K562 (cell line): ENCODE data around the gene PDLIM5. TPM values are rescaled to one million over a fixed set of nuclear protein-coding genes. Genes with fewer than 3 reads are reported as not detected.

Experiments used
- ATAC-seq: fragments of 200-7000 bp; cut with Tn5 transposase; 3 replicates; pipeline ENCODE4 v1.9.1; 2020; ENCODE audit warnings: moderate library complexity
- BruUV-seq: library from RNA; stranded (reverse); fragments of 400-500 nt; replicated peaks from 2 replicates; lab custom pipeline; 2021; lab: Mats Ljungman, UMichigan
- CTCF ChIA-PET: fragments of 300-600 bp; formaldehyde crosslinking; extraction: SDS; loops from one replicate; lab custom pipeline; 2021; ENCODE audit warnings: low intra/inter-chr PET ratio; lab: Yijun Ruan, JAX
- POLR2A ChIA-PET: fragments of 300-600, 350-650 bp; sonication (Branson Sonifier 250); formaldehyde crosslinking; extraction: SDS; loops from one replicate; lab custom pipeline; 2021; ENCODE audit warnings: antibody characterized with exemption, inconsistent platforms; lab: Yijun Ruan, JAX
- DNase-seq, 4 experiments: peaks; one replicate each; pipeline versions ENCODE4 v3.0.0 to v3.0.0-alpha.2; 2011 to 2018; ENCODE audit warnings: low spot score in 3 of 4, mixed read lengths in 3 of 4; ENCODE audit errors: extremely low read depth in 1 of 4
- FAIRE-seq: peaks from 2 replicates; lab custom pipeline; 2011; peaks lifted over from hg19 to GRCh38; lab: Jason Lieb, UNC
- H2AFZ ChIP-seq: 2 replicates; pipeline ENCODE4 v1.6.0; 2011; ENCODE audit warnings: low read depth, low read length, control low read depth, inconsistent platforms
- H3K27ac ChIP-seq: fragments of 200-600 bp; 3 replicates; pipeline ENCODE4 v1.8.0; 2011; ENCODE audit warnings: low read depth, mild to moderate bottlenecking, control low read depth, inconsistent platforms, low read length, moderate library complexity, mixed read lengths; ENCODE audit errors: extremely low read depth
- H3K27me3 ChIP-seq, 2 experiments: fragments of 300-600 bp in 1 of 2; 2 replicates in 1 of 2; 3 replicates in 1 of 2; pipeline versions ENCODE4 v1.6.0 to v1.8.0; 2011; ENCODE audit warnings: inconsistent platforms in 2 of 2, low read length in 2 of 2, mild to moderate bottlenecking in 1 of 2, mixed read lengths in 1 of 2, moderate library complexity in 1 of 2; ENCODE audit not compliant: control insufficient read depth in 2 of 2, insufficient read depth in 2 of 2
- H3K36me3 ChIP-seq: fragments of 300-600 bp; 3 replicates; pipeline ENCODE4 v1.8.0; 2011; ENCODE audit warnings: mild to moderate bottlenecking, low read length, inconsistent platforms; ENCODE audit not compliant: control insufficient read depth, insufficient read depth
- H3K4me1 ChIP-seq, 2 experiments: fragments of 200-600 bp in 1 of 2; replicated peaks in 1 of 2; 2 replicates in 1 of 2; 3 replicates in 1 of 2; pipeline versions ENCODE4 v1.5.1 to v1.8.0; 2011; ENCODE audit warnings: inconsistent platforms in 2 of 2, low read length in 2 of 2, mild to moderate bottlenecking in 1 of 2, mixed read lengths in 1 of 2, moderate library complexity in 1 of 2; ENCODE audit not compliant: control insufficient read depth in 2 of 2, insufficient read depth in 2 of 2
- H3K4me2 ChIP-seq: 2 replicates; pipeline ENCODE4 v1.6.1; 2011; ENCODE audit warnings: low read length, control low read depth, inconsistent platforms, mixed read lengths; ENCODE audit not compliant: insufficient read depth
- H3K4me3 ChIP-seq: fragments of 200-600 bp; sonication (generic), shearing (Covaris generic); 2 replicates; pipeline ENCODE4 v1.5.1; 2016; ENCODE audit warnings: control low read depth, inconsistent platforms
- H3K79me2 ChIP-seq: fragments of 200-600 bp; 3 replicates; pipeline ENCODE4 v1.8.0; 2011; ENCODE audit warnings: low read length, inconsistent platforms; ENCODE audit not compliant: control insufficient read depth, insufficient read depth
- H3K9ac ChIP-seq, 2 experiments: 2 replicates each; pipeline versions ENCODE4 v1.6.0 to v1.6.1; 2011; ENCODE audit warnings: low read depth in 2 of 2, low read length in 2 of 2, control low read depth in 1 of 2, inconsistent platforms in 1 of 2, mild to moderate bottlenecking in 1 of 2, mixed read lengths in 1 of 2; ENCODE audit not compliant: insufficient read depth in 1 of 2
- H3K9me1 ChIP-seq: one replicate; pipeline ENCODE4 v1.6.0; 2011; ENCODE audit warnings: inconsistent platforms, mild to moderate bottlenecking, low read length, moderate library complexity; ENCODE audit not compliant: control insufficient read depth, insufficient read depth
- H3K9me3 ChIP-seq: replicated peaks from 2 replicates; pipeline ENCODE4 v1.5.1; 2011; ENCODE audit warnings: low read depth, low read length, inconsistent platforms; ENCODE audit not compliant: control insufficient read depth, insufficient read depth
- H4K20me1 ChIP-seq: replicated peaks from 2 replicates; pipeline ENCODE4 v1.6.1; 2011; ENCODE audit warnings: low read length, inconsistent platforms, mixed read lengths; ENCODE audit not compliant: control insufficient read depth, insufficient read depth
- ASH1L ChIP-seq: fragments of 450-650 bp; IDR thresholded peaks from 2 replicates; pipeline ENCODE4 v1.6.1; 2018; ENCODE audit warnings: borderline replicate concordance, mild to moderate bottlenecking, low read depth; ENCODE audit not compliant: partially characterized antibody
- GTF2F1 ChIP-seq: IDR thresholded peaks from 2 replicates; pipeline ENCODE4 v1.6.1; 2011; ENCODE audit warnings: low read depth, low read length, improper control_type of control experiment
- NFIC ChIP-seq: fragments of 450-650 bp; IDR thresholded peaks from 2 replicates; pipeline ENCODE4 v1.6.1; 2017; ENCODE audit warnings: mild to moderate bottlenecking, inconsistent platforms
- ZFP30 ChIP-seq: fragments of 250-450 bp; sonication (Bioruptor Pico); IDR thresholded peaks from 2 replicates; pipeline ENCODE4 v1.8.0; 2022; ENCODE audit warnings: moderate library complexity, mild to moderate bottlenecking, inconsistent platforms, borderline replicate concordance
- WGBS: fragments of 100-300 bp; shearing (Covaris generic); methylation state at CpG from one replicate; pipeline ENCODE4 v1.1.6; 2016; ENCODE audit warnings: low coverage, mixed read lengths; ENCODE audit not compliant: insufficient coverage; ENCODE audit errors: missing lambda C conversion rate; 5-methylcytosine and 5-hydroxymethylcytosine counted together
- in situ Hi-C: fragments of 300-500 bp; cut with MboI; formaldehyde crosslinking; loops from 4 replicates; pipeline ENCODE4 v1.15.0; 2018; ENCODE audit warnings: inconsistent platforms, mixed read lengths
- intact Hi-C: fragments of 100-400 bp; cut with micrococcal nuclease; formaldehyde crosslinking; loops from 2 replicates; pipeline ENCODE4 v1.14.2; 2022
- polyA plus RNA-seq, 8 experiments: library from polyadenylated mRNA; depleted of rRNA in 4 of 8; stranded (reverse) in 5 of 8; unstranded in 3 of 8; fragments of >200 nt; fragmentation: Nextera tagmentation in 2 of 8; fragmentation: Illumina TruSeq in 1 of 8; extraction: Ambion mirVana in 2 of 8; extraction: Trizol in 1 of 8; gene quantifications; 2 replicates each; pipeline versions ENCODE4 v1.2.1 to v1.2.3, GENCODE V29; 2011 to 2014; ENCODE audit warnings: inconsistent platforms in 1 of 8, missing spikeins in 1 of 8
- total RNA-seq, 7 experiments: library from RNA; depleted of rRNA in 6 of 7; stranded (reverse); fragments of >200 nt in 6 of 7; fragmentation: Illumina TruSeq in 2 of 7; extraction: Trizol in 2 of 7; gene quantifications; 2 replicates each; pipeline versions ENCODE4 v1.2.1 to v1.2.3, GENCODE V29; 2011 to 2021; ENCODE audit warnings: low replicate concordance in 1 of 7

PDLIM5 gene
- total and polyA plus RNA-seq, 9 of the 15 experiments (the other 6 are each of a cell fraction or from before 2014, with no cell fraction given), result 36.9 to 127 (median 62.5) TPM

DNA sequence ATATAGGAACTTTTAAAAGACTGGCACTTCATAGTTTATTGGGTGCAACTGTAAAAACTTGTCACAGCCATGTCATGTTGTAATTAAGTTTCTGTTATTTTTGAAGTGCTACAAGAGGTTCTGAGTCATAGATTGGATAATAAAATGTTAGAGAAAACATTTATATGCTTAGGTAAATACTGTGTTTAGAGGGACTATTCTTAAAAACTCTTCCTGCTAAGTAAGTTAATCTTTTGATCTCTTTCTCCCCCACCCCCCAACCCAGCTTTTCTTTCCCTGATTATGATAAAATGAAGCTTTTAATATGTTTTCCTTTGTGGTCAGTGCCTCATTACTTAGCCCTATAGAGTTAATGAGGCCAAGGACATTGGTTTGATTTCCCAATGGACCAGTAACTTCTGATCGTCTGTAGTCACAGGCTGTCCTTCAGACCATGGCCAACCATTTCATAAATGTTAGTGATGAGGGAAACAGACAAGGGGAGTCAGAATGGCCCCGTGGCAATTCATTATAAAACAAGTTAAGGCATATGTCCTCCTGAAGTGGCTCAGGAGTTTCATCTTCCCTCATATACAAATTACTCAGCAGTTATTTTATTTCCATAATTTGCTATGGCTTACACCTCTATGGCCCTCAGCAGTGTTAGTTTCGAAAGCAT is 3.9 kb upstream of the PDLIM5 start:
- Histone ChIP-seq H3K79me2 (peaks cover 11% of the 10 kb centered on the region), H3K9ac (no peak overlapping the region), H4K20me1 (no peaks in the 10 kb centered on the region), H3K9me1 (no peaks in the 10 kb centered on the region), H3K36me3 (no peaks in the 10 kb centered on the region; the same call in 2 of the 3 replicates), H3K27me3 (no peaks in the 10 kb centered on the region), H3K9me3 (no peaks in the 10 kb centered on the region), H3K27ac (no peak overlapping the region), H3K4me1 (peaks cover 4 to 13% of the 10 kb centered on the region in 2 experiments; a peak in 4 of 5 replicates), H3K4me3 (no peak overlapping the region), H2AFZ (peak overlapping the region; percentile 60), H3K4me2 (no peak overlapping the region)
- ChIA-PET CTCF (no interaction called here), POLR2A (no interaction called here)
- ATAC-seq, result no peak
- TF ChIP-seq NFIC (0 out of 2 replicates have a peak, but pooled peaks have one; percentile 12), ASH1L (no peak), GTF2F1 (no peak)
- DNase-seq, result no peak
- intact Hi-C loops, result no loop called here
- WGBS, result 38% methylated on average over 3 of the region's 3 CpGs
- in situ Hi-C loops, result no loop called here
- FAIRE-seq, result no peak
- BruUV-seq, result no TSS peak

DNA sequence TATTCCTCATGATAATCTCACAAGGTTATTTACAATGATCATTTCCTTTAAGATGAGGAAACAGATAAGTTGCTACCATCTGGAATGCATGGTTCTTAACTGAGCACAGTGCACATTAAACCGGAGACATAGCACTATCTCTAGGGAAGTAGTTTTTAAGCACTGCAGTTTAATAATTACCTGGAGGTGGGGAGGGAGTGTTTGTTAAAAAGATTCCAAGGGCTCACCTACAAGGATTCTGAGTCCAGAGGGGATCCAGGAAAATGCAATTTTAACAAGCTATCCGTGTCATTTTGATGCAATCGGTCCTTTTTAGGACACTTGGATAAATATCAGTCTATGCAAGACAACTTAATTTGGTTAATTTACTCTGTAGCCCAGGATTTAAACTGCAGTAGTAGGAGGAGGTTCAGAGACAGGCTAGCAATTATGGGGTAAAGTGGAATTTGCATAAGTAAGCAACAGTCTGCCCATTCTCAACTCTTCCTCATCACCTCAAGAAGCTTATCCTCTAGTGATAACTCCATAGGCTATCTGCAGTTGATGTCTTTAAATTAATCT is 2.8 kb upstream of the PDLIM5 start:
- BruUV-seq, result no TSS peak
- Histone ChIP-seq H3K36me3 (no peaks in the 10 kb centered on the region; the same call in 2 of the 3 replicates), H3K79me2 (peaks cover 21% of the 10 kb centered on the region), H3K4me2 (no peak overlapping the region), H3K27ac (no peak overlapping the region), H3K4me1 (peaks cover 4 to 13% of the 10 kb centered on the region in 2 experiments; a peak in 4 of 5 replicates), H3K9me1 (no peaks in the 10 kb centered on the region), H3K27me3 (no peaks in the 10 kb centered on the region), H3K4me3 (no peak overlapping the region), H2AFZ (no peak overlapping the region; the same call in 1 of the 2 replicates), H4K20me1 (no peaks in the 10 kb centered on the region), H3K9ac (no peak overlapping the region), H3K9me3 (no peaks in the 10 kb centered on the region)
- 62% methylated on average over 3 of the region's 3 CpGs for WGBS
- CTCF ChIA-PET, result no interaction called here
- in situ Hi-C loops (no loop called here), intact Hi-C loops (no loop called here)
- FAIRE-seq (no peak), DNase-seq (no peak), ATAC-seq (no peak)
- POLR2A ChIA-PET, result no interaction called here
- TF ChIP-seq ZFP30 (CRISPR knock-in tag), result no peak
